ENCODE data around the gene CFAP65.

CFAP65 gene

DNA sequence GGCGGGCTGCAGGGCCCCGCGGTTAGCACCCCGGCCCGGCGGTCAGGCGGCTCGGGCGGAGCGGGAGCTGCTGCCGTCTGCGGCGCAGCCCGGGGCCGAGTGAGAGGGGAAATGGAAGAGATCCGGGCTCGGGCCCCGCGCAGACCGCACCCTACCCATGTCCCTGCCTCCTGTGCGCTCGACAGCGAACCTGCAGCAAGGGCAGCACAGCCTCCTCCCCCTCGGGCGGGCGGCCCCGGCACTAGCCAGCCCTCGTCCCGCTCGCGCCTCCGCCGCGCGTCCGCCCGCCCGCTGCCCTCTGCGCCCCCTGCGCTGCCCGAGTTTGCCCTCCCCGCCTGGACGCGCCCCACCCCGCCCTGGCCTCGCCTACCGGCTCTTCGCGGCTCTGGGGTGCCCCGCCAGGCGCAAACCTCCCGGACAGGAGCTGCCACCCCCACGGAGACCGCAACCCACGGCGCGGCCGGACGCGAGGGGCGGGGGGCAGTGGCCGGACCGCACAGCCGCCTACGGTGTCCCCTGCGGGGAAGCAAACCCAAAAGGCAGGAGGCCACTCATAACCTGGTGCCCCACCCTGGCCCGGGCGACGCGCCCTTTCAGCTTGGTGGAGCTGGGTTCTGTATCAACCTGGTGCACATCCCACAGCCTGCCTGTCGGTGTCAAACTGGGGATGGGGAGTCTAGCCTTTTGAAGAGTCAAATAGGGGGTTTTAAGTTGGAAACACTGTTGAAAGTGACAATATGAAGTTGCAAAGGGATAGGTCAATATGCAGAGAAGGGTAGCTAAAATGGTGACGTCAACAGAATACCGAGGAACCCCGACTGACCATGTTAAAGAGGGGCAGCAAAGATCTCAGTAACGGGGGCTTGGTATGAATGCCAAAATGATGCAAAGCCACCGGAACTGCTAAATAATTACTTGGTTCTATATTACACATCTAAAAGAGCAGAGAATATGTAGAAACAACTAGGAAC, 19.8 kb upstream of the CFAP65 start, which contains the start of gene IHH:
Gene IHH, minus strand, starts transcription at position 101 of the 971 bp plus-strand sequence. CDS start 454 bp downstream, outside the sequence.
- no peak for DNase-seq

DNA sequence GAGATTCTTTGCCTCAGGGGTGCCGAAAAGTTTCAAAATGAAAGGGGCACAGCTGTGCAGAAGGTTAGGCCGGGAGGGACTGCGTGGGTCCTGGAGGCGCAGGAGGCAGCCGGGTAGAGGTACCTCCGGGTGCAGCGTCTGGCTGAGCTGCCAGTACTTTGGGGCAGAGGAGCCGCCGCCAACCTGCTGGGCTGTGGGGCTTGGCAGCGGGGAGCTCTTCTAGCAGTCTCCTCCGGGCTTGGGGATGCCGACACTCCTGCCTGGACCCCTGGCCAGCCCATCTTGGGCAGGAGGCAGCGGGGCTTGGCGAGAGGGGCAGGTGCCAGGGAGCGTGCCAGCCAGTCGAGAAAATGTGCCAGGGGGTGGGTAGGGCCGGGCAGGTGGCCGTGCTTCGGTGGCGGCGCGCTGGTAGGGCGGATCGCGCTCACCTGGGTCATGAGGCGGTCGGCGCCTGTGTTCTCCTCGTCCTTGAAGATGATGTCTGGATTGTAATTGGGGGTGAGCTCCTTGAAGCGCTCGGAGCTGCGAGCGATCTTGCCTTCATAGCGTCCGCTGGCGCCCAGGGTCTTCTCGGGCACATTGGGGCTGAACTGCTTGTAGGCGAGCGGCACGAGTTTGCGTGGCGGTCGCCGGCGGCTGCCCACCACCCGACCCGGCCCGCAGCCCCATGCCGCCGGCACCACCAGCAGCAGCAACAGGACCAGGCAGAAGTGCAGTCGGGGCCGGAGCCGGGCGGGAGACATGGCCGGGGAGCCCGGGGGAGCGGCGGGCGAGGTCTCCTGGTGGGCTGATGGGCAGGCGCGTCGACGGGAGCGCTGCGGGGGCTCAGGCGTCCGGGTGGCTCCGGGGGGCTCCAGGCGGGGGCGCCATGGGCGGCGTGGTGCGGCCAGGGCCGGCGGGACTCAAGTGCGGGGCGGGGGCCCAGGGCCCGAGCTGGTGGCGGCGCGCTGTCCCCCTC, 18.7 kb upstream of the CFAP65 start:
- no peak for DNase-seq

DNA sequence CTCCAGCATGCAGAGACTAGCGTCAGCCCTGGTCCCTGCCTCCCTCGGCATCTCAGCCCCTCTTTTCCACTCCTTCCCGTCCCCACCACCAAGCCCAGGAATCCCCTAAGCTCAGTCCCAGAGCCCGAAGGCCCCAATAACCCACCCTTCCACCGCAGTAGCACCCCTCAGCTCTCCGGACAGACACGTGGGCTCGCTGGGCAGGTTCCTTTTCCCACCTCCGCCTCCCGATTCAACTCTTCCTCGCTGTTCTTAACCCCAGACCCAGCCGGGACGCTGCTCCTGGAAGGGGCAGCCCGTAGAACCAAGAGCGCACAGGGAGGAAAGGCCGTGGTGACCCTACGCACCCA, 18.0 kb upstream of the CFAP65 start:
- no peak for DNase-seq

DNA sequence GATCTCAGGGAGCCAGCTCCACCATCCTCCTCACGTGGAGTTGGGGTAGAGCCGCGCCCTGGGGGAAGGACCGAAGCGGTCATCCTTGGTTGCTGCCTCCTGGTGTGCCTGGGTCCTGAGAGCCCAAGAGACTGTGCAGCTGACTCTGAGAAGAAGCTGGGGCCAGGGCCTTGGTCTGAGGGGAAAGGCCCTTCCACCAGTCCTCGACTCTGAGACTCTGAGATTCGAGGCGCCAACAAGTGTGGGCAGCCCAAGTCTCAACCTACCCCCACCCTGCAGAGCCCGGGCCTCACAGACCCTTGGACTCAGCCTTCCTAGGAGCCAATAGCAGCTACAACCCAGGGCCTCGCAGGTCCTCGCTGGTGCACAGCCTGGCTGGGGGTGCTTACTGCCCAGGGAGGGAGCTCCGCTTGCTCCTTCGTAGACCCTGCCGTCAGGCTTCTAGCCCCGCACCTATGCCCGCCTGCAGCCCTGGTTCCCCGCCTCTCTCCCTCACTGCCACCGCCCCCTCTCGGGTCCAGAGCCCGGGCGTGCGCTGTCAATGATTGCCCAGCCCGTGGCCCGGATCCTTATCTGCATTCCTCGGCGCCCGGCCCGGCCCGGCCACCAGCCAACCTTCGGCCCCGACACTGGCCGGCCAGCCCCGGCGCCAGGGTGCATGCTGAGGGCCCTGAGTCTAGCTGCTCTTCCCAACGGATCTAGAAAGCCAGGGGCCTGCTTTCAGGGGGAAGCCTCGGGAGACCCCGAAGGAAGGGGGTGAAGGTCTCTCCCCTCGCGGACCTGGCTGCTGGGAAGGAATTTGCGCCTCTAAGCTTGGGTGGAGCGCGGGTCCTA, 17.4 kb upstream of the CFAP65 start:
- no peak for DNase-seq

DNA sequence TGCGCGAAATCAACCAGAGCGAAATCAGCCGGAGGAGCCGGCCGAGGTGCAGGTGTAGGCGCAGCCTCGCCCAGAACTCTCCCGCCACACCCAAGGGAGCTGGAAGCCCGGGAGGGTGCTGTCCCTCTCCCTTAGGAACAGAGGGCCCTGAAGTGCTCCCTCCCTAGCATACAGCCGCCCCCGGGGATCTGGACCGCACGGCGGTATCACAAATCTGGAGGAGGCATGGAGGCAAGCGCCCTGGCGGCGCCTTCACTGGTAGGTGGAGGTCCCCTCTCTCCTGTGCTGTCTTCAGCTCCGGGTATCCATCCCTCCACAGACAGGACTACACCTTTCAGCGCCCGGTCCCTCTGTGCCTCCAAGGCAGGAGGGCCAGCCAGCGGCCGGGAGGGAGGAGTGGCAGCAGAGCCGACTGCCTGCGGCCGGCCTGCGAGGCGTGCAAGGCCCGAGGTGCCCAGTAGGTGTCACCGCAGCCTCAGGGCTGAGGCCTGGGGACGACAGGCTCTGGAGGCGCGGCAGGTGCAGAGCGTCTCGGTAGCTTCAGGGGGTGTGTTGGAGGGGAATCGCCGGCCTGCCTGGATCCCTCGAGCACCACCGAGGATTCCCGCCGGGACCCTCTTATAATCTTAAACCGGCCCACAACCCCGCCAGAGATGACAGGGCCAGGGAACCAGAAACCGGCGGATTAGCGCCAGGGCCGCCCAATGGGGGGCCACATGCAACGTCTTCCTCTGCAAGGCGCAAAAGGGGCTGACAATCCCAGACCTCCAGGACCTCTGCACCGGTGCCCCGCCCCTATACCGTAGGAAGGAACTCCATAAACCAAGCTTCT, 16.6 kb upstream of the CFAP65 start:
- DNase-seq: no peak

DNA sequence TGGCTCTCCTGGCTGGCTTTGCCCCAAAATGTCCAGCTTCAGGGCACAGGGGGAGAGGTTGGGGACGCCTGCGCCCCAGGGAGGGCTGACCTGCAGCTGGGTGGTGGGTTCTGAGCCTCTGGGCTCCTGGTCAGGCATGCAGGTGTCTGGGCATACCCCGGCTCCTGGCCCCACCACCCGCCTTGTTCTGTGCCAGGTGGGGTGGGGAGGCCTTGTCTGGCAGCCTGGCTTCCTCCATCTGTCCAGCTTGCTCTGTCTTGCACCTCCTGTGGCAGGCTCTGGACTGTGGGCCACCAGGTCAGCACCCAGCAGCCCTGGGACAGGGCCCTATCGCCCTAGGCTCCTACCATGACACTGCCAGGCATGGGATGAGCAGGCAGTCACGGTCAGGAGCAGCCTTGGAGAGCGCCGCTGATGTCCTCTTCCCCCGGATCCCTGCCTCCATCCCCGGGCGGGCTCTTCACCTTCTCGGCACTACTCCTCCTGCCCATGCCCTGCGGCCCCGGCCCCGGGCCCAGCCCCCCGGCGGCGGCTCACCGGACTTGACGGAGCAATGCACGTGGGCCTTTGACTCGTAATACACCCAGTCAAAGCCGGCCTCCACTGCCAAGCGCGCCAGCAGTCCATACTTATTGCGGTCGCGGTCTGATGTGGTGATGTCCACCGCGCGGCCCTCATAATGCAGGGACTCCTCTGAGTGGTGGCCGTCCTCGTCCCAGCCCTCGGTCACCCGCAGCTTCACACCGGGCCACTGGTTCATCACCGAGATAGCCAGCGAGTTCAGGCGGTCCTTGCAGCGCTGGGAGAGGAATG, 15.8 kb upstream of the CFAP65 start:
- DNase-seq: no peak

DNA sequence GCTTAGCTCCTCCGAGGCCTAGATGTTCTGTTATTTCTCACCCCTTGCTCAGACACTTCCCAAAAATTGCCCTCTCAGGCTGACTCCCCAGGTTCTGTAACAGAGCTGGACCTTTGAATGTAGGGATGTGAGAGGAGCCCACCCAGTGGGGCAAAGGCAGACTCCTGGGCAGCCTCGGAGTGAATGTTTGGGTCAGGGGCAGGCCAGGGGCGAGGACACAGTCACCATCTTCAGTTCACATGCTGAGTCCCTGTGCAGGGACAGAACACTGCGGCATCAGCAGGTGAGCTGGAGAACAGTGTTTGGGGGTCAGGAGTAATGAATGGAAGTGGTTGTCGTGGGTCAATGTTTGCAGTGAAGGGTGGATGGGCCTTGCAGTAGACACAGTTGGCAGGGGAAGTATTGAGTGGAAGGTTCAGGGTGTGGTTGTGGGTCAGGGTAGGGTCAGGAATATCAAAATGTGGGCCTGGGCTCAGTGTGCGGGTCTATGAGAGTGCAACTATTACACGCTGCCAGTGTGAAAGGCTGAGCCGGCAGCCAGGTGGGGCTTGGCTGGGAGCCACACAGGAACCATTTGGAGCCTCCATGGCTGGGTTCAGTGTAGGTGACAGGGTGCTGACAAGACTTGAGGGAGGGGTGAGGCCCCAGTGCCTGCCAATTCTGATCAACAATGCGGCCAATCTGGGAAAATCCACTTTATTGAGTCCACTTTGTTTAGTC, 15.0 kb upstream of the CFAP65 start:
- no peak for DNase-seq

DNA sequence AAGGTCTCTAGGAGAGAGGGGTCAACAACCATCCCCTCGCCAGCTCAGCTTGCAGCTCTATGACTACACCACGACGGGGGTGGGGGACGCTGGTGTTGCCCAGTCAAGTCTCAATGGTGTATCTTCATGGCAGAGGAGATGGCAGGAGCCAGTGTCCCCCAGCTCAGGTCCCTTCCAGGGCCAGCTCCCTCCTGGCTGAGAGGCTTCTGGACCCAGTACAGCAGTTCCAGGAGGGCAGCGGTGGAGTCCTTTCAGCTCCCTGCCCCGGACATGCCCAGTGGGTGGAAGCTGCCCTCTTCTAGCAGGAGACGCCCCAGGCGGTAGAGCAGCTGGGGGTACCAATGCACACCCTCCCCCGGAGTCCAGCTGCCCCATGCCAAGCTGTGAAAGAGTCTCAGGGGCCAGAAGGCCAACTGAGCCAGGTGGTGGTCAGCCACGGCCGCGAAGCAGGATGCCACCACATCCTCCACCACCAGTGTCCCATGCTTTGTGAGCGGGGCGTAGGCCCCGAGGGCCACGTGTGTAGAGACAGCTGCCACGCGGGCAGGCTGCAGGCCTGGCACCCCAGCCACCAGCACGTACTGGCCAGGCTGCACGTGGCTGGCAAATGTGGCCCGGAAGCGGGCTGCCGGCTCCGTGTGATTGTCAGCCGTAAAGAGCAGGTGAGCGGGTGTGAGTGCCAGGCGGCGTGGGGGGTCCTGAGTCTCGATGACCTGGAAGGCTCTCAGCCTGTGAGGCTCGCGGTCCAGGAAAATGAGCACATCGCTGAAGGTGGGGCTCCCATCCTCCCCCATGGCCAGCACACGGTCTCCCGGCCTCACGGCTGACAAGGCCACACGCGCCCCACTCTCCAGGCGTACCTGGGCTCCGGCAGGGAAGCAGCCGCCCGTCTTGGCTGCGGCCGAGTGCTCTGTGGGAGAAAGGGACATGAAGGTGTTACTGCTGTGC, 13.9 kb upstream of the CFAP65 start:
- no peak for DNase-seq

DNA sequence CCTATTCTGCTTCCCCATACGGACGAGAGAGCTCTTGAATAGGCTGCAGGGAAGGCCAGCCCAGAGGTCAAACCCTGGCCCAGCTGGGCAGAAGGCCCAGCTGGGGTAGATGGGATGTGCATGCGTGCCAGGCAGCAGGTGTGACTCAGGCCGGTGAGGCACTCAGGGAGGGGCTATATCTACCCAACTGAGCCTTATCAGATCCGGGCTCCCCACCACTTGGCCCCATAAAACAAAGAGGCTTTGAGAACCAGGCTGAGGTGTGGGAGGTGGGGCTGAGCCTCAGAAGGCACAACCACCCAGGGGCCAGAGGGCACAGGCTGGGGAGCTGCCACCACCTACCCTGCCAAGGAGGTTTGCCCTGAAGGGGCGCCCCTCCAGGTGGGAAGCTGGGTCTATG, 8.0 kb upstream of the CFAP65 start:
- no peak for DNase-seq

DNA sequence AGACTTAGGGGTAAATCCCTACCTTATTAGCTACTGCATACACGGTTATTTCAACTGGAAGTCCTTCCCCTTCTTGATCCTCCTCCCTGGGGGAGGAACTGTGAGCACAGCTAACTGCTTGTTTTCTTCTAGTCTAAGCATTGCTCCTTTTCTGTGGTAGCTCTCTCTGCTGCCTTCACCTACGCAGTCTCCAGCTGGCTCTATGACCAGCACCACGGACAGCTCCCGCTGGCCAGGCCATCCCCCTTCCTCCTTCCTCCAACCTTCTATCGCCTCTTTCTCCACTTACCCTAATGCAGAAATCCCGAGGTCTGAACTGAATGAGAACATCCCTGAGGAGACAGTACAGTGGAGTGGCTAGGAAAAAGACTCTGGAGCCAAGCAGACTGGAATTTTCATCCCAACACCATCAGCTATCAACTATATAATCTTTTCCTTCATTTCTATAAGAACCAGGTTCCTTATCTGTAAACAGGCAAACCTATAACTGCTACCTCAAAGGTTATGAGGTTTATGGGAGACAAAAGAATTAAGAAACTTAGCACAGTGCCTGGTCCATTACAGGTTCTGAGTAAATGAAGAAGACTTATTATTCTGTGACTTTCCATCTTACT, 4.7 kb upstream of the CFAP65 start:
- peak; percentile 16 for DNase-seq

DNA sequence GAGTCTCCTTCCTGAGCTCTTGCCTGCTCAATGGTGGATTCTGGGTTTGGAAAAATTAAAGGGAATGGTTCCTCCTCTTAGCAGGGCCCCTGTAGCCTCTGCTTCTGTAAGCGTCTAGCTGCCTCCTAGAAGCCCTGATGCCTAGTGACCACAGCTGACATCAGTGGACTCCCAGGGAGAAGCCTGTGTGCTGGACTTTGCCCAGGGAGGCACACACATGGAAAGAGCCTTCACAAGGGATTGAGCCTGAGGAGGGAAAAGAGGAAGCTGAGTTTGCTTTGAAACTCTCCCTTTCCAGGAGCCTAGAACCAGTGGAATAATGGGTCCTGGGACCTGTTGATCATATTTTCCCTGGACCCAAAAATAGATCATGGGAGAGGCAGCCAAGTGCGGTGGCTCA, 1.4 kb upstream of the CFAP65 start:
- no peak for DNase-seq

DNA sequence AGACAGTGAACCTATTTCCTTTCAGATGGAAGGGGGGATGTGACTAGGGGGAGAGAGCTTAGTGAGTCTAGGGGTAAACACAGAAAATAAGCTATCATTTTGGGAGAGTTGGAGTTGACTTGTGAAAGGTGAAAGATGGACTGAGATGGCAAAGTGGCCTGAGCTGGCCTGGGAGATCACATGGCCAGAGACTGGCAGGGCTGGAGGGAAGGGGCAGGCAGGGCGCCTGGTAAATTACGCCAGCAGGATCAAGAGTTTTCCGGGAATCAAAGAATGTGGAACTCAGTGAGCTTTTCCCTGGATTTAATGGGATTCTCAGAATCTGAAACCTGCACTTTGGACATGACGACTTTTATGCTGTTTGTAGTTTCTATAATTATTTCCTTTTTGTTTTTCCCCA, 841 bp upstream of the CFAP65 start:
- no peak for DNase-seq

DNA sequence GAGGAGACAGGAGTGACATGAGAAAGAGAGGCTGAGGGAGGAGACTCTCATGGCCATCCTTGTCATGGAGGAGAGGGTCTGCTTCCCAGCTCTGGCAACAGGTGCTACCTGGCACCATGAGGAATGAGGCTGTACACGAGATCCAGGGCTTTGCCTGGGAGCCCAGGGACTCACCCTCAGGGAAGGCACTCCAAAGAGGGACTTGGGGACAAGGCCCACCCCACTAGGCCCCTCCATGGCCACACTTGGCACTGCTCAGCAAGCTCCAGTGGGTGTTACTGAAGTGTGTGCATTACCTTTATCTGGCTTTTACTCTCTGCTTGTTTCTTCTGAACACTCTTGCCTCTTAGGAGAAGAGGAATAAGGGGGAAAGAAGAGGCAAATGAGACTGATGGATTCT, 2.7 kb downstream of the CFAP65 start:
- DNase-seq: no peak

DNA sequence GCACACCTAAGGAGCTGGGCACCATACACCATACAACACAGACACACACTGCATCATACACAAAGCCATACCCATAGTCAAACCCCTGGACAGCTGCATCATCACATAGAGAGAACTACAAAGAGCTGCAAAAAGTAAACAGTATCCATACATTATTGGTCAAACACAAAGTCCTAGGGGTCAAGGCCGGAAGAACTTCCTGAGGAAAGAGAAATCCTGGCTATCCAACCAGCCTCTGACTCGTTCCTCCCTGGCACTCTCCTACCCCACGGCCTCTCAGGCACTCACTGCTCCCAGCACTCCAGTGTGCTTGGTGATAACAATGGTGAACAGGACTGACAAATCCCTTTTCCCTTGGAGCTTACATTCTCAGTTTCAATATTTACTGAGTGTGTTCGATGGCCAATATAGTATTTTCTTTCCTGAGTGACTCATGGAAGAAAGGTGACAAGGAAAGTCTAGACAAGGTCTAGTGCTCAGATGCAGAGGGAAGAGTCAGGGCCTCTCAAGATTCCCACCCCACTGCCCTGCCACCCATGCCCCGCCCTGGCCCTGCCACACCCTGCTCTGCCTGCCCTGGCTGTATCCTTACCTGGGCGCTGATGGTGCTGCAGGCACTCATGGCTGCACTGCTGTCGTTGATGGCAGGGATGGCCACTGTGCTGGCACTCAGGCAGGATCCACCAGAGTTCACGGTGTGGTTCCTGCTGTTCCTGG, 3.4 kb downstream of the CFAP65 start:
- no peak for DNase-seq

DNA sequence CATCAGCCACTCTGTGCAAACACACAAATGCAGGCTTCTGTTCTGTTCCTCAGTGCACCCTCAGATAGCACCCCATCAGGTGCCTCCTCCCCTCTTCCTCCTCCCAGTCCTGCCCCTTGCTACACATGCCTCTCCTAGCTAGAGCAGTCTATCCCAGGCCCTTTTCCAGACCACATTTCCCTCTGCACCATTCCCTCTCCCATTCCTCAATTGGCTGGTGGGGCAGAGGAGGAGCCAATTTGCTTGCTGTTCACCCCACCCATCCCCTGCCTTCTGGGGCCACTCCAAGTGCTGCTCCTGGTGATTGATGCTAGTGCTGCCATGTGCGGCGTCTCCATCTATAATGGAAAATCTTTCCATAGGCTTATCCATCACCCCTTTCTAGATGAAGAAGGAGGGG, 5.4 kb downstream of the CFAP65 start:
- DNase-seq: no peak

DNA sequence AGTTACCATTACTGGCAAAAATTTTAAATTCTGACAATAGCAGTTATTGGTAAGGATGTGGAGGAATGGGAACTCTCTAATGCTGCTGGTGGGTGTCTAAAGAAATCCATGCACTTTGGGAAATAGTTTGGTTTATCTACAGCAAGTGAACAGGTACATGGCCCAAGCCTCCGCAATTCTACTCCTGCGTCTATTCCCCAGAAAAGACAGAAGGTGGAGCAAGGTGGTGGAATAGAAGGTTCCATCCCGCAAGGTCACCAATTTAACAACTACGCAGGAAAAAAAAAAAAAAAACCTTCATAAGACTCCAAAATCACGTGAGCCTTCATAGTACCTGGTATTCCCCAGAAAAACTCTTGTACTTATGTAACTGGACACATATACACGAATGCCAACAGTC, 6.5 kb downstream of the CFAP65 start:
- DNase-seq: no peak

DNA sequence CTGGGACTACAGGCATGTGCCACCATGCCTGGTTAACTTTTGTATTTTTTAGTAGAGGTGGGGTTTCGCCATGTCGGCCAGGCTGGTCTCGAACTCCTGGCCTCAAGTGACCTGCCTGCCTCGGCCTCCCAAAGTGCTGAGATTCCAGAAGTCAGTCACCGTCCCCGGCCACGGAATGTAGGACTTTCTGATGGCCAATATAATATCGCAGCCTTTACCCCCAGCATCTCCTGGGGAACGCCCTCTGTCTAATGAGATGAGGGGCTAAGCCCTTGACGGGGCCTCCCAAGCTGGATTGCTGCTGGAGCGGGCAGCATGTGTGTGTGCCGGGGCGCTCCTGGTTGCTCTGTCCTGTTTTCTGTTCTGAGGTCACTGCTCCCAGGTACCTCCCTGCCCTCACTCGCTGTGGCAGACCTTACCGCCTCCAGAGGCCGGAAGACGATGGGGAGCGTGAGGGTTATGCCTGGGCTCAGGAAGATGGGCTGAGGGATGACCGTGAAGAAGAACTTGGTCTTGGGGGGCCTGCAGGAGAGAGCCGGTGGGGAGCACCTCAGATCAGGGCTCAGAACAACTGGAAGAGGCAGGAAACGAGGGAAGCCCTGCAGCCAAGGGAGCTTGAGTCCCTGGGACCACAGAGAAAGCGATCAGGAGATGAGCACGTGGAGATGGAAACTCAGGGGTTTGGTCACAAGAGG, 9.1 kb downstream of the CFAP65 start:
- DNase-seq: no peak

All from KG1 (cell line).